IPS-20b (cell line): ENCODE data around the gene RBM47.
"Not testable (repeated sequence)": the region's sequence is repeated elsewhere in the genome, so short reads cannot be mapped to it uniquely, and the experiment has no call there.

Source experiments
- H3K27ac ChIP-seq: one replicate; pipeline ENCODE4 v1.5.1; 2013; ENCODE audit warnings: low read length
- H3K27me3 ChIP-seq: 2 replicates; pipeline ENCODE4 v1.6.1; 2013; ENCODE audit warnings: mild to moderate bottlenecking, low read length, inconsistent platforms; ENCODE audit not compliant: insufficient read depth
- H3K36me3 ChIP-seq: 2 replicates; pipeline ENCODE4 v1.6.1; 2013; ENCODE audit warnings: low read depth, mild to moderate bottlenecking, inconsistent platforms, low read length, moderate library complexity; ENCODE audit not compliant: insufficient read depth
- H3K4me1 ChIP-seq: 2 replicates; pipeline ENCODE4 v1.6.1; 2013; ENCODE audit warnings: mild to moderate bottlenecking, control low read depth, inconsistent platforms, low read length, moderate library complexity; ENCODE audit not compliant: insufficient read depth
- H3K4me3 ChIP-seq: 2 replicates; pipeline ENCODE4 v1.5.1; 2013; ENCODE audit warnings: mild to moderate bottlenecking, low read length, inconsistent platforms
- H3K9ac ChIP-seq: 2 replicates; pipeline ENCODE4 v1.6.1; 2013; ENCODE audit warnings: low read depth, mild to moderate bottlenecking, inconsistent platforms, low read length, moderate library complexity
- H3K9me3 ChIP-seq: 2 replicates; pipeline ENCODE4 v1.6.1; 2013; ENCODE audit warnings: mild to moderate bottlenecking, low read depth, low read length, inconsistent platforms; ENCODE audit not compliant: insufficient read depth

Gene RBM47

DNA sequence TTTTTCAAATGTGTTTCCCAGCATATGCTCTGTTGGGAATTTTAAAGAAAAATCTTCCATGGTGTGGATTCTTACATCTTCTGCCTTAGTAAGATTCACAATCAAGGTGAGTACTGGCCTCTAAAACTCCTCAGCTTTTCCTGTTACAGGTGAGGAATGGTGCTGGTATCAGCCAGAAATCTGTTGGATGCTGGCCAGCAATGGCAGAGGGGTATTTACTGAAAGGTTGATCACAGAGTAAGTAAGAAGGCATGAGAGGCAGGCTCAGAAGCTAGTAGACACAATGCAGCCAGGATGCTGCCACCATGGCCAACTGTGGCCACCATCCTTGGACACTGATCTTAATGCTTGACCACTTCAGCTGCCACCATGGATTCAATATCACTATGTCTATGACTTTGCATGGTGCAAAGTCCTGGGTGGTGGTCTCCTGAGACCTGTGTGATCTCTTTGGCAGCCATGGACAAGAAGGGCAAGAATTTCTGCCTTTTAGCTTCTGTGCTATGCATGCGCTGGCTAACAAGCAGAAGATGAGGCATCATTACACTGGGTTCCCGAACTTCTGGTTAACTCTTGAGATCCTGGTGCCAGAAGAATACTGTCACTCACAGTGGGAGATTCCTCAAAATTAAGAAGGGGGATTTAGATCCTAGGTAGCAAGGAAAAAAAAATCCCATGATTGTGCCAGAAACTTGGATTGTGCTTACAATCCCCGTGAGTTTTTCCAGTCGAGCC lies 234.3 kb downstream of the RBM47 start:
- H3K27me3 ChIP-seq, result no peaks in the 10 kb centered on the region
- no peaks in the 10 kb centered on the region for H3K9me3 ChIP-seq
- H3K4me3 ChIP-seq, result no peak overlapping the region
- no peaks in the 10 kb centered on the region for H3K36me3 ChIP-seq
- H3K9ac ChIP-seq, result no peak overlapping the region
- peaks cover 9% of the 10 kb centered on the region; the same call in 1 of the 2 replicates for H3K4me1 ChIP-seq
- no peak overlapping the region for H3K27ac ChIP-seq

DNA sequence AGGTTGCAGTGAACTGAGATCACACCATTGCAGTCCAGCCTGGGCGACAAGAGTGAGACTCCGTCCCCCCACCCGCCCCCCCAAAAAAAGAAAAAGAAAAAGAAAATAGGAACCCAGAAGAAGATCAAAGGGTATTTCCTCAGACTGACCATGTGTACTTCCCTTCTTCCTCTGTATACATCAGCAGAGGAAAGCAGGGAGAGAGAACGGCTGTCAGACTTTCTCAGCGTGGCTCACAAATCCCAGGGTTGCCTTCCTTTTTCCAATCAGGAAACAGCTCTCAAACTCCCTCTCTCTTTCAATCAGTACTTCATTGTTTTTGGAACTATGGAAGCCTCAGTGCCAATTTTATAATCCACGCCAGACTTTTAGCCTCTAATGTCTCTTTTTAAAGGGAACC lies 235.4 kb downstream of the RBM47 start:
- Histone ChIP-seq H3K4me3 (no peak overlapping the region), H3K36me3 (no peaks in the 10 kb centered on the region), H3K27me3 (no peaks in the 10 kb centered on the region), H3K27ac (no peak overlapping the region), H3K9ac (no peak overlapping the region), H3K4me1 (peaks cover 9% of the 10 kb centered on the region; the same call in 1 of the 2 replicates), H3K9me3 (no peaks in the 10 kb centered on the region)

- H3K27me3 ChIP-seq, H3K36me3 ChIP-seq, H3K9ac ChIP-seq, H3K4me1 ChIP-seq, H3K27ac ChIP-seq, H3K4me3 ChIP-seq, H3K9me3 ChIP-seq: not testable (repeated sequence)
Measured at GRCh38 chr4:40392241-40392640, 237.4 kb downstream of the RBM47 start.

DNA sequence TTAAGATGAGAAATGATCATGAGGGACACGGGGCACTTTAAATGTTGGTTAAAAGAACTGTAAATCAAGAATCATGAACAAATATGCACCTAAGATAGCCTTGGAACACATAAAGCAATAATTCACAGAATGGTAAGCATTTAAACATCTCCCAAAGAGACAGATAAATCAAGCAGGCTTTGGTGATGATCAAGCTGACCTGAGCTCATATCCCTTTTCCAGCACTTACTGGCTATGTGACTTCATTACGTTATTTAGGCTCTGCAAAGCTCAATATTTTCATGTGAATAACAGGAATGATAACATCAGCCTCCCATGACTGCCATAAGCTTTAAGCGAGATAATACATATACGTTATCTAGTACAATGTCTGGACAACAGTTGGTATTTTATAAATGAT lies 239.7 kb downstream of the RBM47 start:
- H3K4me1 ChIP-seq, result no peaks in the 10 kb centered on the region

GRCh38 chr4:40388239-40388638 lies 241.4 kb downstream of the RBM47 start:
- Histone ChIP-seq H3K9ac (no peak overlapping the region), H3K9me3 (no peaks in the 10 kb centered on the region), H3K27ac (no peak overlapping the region), H3K4me1 (no peaks in the 10 kb centered on the region), H3K4me3 (no peak overlapping the region), H3K36me3 (no peaks in the 10 kb centered on the region), H3K27me3 (no peaks in the 10 kb centered on the region)

More for the DNA sequence above, 239.7 kb downstream of the RBM47 start:
- Histone ChIP-seq H3K4me3 (no peak overlapping the region), H3K9ac (no peak overlapping the region), H3K27me3 (no peaks in the 10 kb centered on the region), H3K9me3 (no peaks in the 10 kb centered on the region), H3K36me3 (no peaks in the 10 kb centered on the region), H3K27ac (no peak overlapping the region)

GRCh38 chr4:40380647-40381046 lies 249.0 kb downstream of the RBM47 start:
- H3K36me3 ChIP-seq, result no peaks in the 10 kb centered on the region
- H3K9ac ChIP-seq, result no peak overlapping the region
- H3K27me3 ChIP-seq, result no peaks in the 10 kb centered on the region
- no peaks in the 10 kb centered on the region for H3K9me3 ChIP-seq
- no peak overlapping the region for H3K4me3 ChIP-seq
- no peaks in the 10 kb centered on the region for H3K4me1 ChIP-seq
- H3K27ac ChIP-seq, result no peak overlapping the region

- Histone ChIP-seq H3K9ac (no peak overlapping the region), H3K27me3 (no peaks in the 10 kb centered on the region), H3K4me1 (no peaks in the 10 kb centered on the region), H3K9me3 (no peaks in the 10 kb centered on the region), H3K4me3 (no peak overlapping the region), H3K27ac (no peak overlapping the region), H3K36me3 (no peaks in the 10 kb centered on the region)
Measured at GRCh38 chr4:40379248-40379647, 250.4 kb downstream of the RBM47 start.

- no peak overlapping the region for H3K9ac ChIP-seq
- H3K4me3 ChIP-seq, result no peak overlapping the region
- no peaks in the 10 kb centered on the region for H3K36me3 ChIP-seq
- no peaks in the 10 kb centered on the region for H3K4me1 ChIP-seq
- no peaks in the 10 kb centered on the region for H3K9me3 ChIP-seq
- H3K27me3 ChIP-seq, result no peaks in the 10 kb centered on the region
- no peak overlapping the region for H3K27ac ChIP-seq
Measured at GRCh38 chr4:40378619-40379018, 251.0 kb downstream of the RBM47 start.

GRCh38 chr4:40377512-40378365 lies 251.9 kb downstream of the RBM47 start:
- Histone ChIP-seq H3K4me3 (no peak overlapping the region), H3K9me3 (no peaks in the 10 kb centered on the region), H3K27ac (no peak overlapping the region), H3K36me3 (no peaks in the 10 kb centered on the region), H3K27me3 (no peaks in the 10 kb centered on the region), H3K4me1 (no peaks in the 10 kb centered on the region), H3K9ac (no peak overlapping the region)

GRCh38 chr4:40375620-40376019 lies 254.0 kb downstream of the RBM47 start:
- H3K9ac ChIP-seq, result no peak overlapping the region
- H3K27ac ChIP-seq, result no peak overlapping the region
- H3K27me3 ChIP-seq, result no peaks in the 10 kb centered on the region
- H3K4me3 ChIP-seq, result no peak overlapping the region
- no peaks in the 10 kb centered on the region for H3K4me1 ChIP-seq
- H3K36me3 ChIP-seq, result no peaks in the 10 kb centered on the region
- H3K9me3 ChIP-seq, result no peaks in the 10 kb centered on the region

- no peaks in the 10 kb centered on the region for H3K9me3 ChIP-seq
- no peak overlapping the region for H3K27ac ChIP-seq
- H3K36me3 ChIP-seq, result no peaks in the 10 kb centered on the region
- H3K4me1 ChIP-seq, result no peaks in the 10 kb centered on the region
- H3K9ac ChIP-seq, result no peak overlapping the region
- H3K27me3 ChIP-seq, result no peaks in the 10 kb centered on the region
- no peak overlapping the region for H3K4me3 ChIP-seq
Measured at GRCh38 chr4:40375095-40375494, 254.6 kb downstream of the RBM47 start.

DNA sequence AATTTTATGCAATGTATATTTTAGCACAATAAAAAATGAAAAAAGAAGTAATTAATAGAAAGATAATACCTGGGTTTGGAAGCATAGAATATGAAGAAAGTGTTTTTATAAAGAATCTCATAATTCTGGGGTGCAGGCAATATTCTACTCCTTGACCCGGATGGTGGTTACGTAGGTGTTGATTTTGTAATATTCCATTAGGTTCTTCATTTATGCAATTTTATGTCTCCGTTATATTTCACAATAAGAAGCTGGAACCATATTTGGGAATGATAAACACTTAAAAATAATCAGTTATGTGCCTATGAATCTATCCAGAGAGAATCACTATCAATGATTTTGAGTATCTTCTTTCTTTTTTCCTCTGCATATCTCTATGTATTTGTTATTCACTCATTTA lies 256.0 kb downstream of the RBM47 start:
- no peak overlapping the region for H3K4me3 ChIP-seq
- no peaks in the 10 kb centered on the region for H3K4me1 ChIP-seq
- no peaks in the 10 kb centered on the region for H3K27me3 ChIP-seq
- no peak overlapping the region for H3K27ac ChIP-seq
- H3K9me3 ChIP-seq, result no peaks in the 10 kb centered on the region
- H3K36me3 ChIP-seq, result no peaks in the 10 kb centered on the region
- H3K9ac ChIP-seq, result no peak overlapping the region
